ENCODE measurements around the gene CBY1. TPM values are rescaled to one million over a fixed set of nuclear protein-coding genes. Genes with fewer than 3 reads are reported as not detected.

Gene CBY1
- total and polyA plus RNA-seq, 12 donors, result 33.8 to 74.7 (median 41.4) TPM

DNA sequence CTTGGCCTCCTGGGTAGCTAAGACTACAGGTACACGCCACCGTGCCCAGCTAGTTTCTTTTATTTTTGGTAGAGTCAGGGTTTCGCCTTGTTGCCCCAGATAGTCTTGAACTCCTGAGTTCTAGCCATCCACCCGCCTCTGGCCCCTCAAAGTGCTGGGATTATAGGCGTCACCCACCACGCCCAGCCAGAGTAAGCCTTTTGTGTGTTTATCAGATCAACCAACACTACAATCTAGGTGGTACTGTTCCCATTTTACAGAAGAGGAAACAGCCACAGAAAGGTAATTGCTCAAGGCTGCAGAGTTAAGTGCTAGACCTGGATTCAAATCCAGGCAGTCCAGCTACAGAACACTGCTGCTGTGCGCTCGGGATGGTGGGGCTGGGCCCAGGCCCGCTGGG lies 28.5 kb downstream of the CBY1 start:
- DNase-seq, result no peak
- intact Hi-C loops (cut with DNase I), result loop anchor here in 1 of 10 donors (10.0 kb wide), 1 partner anchor 180 kb away; the partner anchor contains the start of gene DDX17
- 88 to 97% methylated on average over 9 of the region's 9 CpGs for WGBS, 2 donors
- Histone ChIP-seq H3K36me3 (peaks cover 0 to 71% (median 50%) of the 10 kb centered on the region in 9 donors), H3K4me1 (peaks cover 4 to 17% (median 13%) of the 10 kb centered on the region in 9 donors), H3K27ac (no peak overlapping the region), H3K4me3 (no peak overlapping the region), H3K9me3 (no peaks in the 10 kb centered on the region), H3K27me3 (no peaks in the 10 kb centered on the region)
- TF ChIP-seq, protein P1, sequence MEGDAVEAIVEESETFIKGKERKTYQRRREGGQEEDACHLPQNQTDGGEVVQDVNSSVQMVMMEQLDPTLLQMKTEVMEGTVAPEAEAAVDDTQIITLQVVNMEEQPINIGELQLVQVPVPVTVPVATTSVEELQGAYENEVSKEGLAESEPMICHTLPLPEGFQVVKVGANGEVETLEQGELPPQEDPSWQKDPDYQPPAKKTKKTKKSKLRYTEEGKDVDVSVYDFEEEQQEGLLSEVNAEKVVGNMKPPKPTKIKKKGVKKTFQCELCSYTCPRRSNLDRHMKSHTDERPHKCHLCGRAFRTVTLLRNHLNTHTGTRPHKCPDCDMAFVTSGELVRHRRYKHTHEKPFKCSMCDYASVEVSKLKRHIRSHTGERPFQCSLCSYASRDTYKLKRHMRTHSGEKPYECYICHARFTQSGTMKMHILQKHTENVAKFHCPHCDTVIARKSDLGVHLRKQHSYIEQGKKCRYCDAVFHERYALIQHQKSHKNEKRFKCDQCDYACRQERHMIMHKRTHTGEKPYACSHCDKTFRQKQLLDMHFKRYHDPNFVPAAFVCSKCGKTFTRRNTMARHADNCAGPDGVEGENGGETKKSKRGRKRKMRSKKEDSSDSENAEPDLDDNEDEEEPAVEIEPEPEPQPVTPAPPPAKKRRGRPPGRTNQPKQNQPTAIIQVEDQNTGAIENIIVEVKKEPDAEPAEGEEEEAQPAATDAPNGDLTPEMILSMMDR (IDR thresholded peaks at IDR 0.05), result no peak
- ATAC-seq, result no peak

DNA sequence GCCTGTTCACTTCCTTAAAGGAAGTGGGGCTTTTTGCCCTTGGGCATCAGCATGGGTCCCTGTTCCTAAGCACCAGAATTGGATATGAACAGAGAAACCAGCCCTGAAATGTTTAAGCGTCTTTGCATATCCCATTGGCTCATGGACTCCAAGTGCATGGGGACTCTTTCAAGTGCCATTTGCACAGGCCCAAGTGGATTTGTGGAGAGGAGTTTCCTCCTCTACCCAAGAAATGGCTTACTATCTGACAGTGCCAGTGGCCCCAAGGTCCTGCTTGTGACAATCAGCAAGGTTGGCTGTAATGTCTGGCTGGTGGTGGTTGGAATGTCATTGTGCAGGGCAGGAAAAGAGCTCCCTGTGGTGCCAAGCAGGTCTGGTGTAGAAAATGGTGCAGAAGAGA lies 29.3 kb downstream of the CBY1 start:
- WGBS, 2 donors, result 90 to 95% methylated on average over 1 of the region's 1 CpG
- Histone ChIP-seq H3K9me3 (no peaks in the 10 kb centered on the region), H3K4me3 (no peak overlapping the region), H3K27me3 (no peaks in the 10 kb centered on the region), H3K4me1 (peaks cover 4 to 17% (median 13%) of the 10 kb centered on the region in 9 donors), H3K36me3 (peaks cover 0 to 77% (median 50%) of the 10 kb centered on the region in 9 donors), H3K27ac (no peak overlapping the region)
- TF ChIP-seq, protein P1 (IDR thresholded peaks at IDR 0.05), result no peak
- intact Hi-C loops (cut with DNase I), result loop anchor here in 1 of 10 donors (10.0 kb wide), 1 partner anchor 181 kb away; the partner anchor contains the start of gene DDX17
- ATAC-seq (no peak), DNase-seq (no peak)

DNA sequence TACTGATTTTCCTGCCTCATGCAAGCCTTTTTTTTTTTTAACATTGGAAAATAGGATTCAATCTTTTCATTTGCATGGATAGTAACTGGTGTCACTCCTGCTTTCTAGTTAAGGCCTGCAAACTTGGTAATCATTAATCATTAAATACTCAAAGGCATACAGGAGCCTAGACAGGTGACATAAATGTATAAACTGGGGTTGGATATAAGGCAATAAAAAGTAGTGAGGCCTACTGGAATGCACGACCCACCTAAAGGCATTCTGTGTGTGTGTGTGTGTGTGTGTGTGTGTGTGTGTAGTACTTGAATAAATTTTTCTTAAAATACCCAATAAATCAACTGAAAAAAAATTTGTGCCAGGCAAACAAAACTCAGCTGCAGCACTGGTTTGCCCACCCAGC lies 33.2 kb downstream of the CBY1 start:
- intact Hi-C loops (cut with DNase I), result loop anchor here in 1 of 10 donors (10.0 kb wide), 1 partner anchor 185 kb away; the partner anchor contains the start of gene DDX17
- TF ChIP-seq, protein P1 (IDR thresholded peaks at IDR 0.05), result no peak

GRCh38 chr22:38694049-38694448 lies 37.6 kb downstream of the CBY1 start:
- Histone ChIP-seq H3K27me3 (no peaks in the 10 kb centered on the region), H3K4me3 (no peak overlapping the region), H3K9me3 (no peaks in the 10 kb centered on the region), H3K4me1 (peaks cover 21 to 57% (median 39%) of the 10 kb centered on the region in 9 donors), H3K27ac (peak overlapping the region in 1 of 10 donors; percentile 13), H3K36me3 (peaks cover 0 to 57% (median 6%) of the 10 kb centered on the region in 9 donors)
- ATAC-seq, result no peak
- intact Hi-C loops (cut with DNase I), result no loop called here
- DNase-seq, result no peak
- TF ChIP-seq, protein P1 (IDR thresholded peaks at IDR 0.05), result no peak
- 87 to 88% methylated on average over 2 of the region's 2 CpGs for WGBS, 2 donors

More for the DNA sequence above, 33.2 kb downstream of the CBY1 start:
- 70 to 80% methylated on average over 1 of the region's 1 CpG for WGBS, 2 donors
- Histone ChIP-seq H3K9me3 (no peaks in the 10 kb centered on the region), H3K36me3 (peaks cover 0 to 99% (median 36%) of the 10 kb centered on the region in 9 donors), H3K4me3 (no peak overlapping the region), H3K4me1 (peaks cover 0 to 13% (median under 1%) of the 10 kb centered on the region in 9 donors), H3K27ac (no peak overlapping the region), H3K27me3 (no peaks in the 10 kb centered on the region)
- DNase-seq, result no peak
- no peak for ATAC-seq

All from heart right ventricle (tissue), 16 donors.